H1 (cell line): Measurements from ENCODE around the gene CCL25. TPM values are rescaled to one million over a fixed set of nuclear protein-coding genes. Genes with fewer than 3 reads are reported as not detected.

ENCODE experiments used
- CTCF ChIA-PET: fragments of 300-600 bp; sonication (Branson Sonifier 250); formaldehyde crosslinking; loops from one replicate; lab custom pipeline; 2021; ENCODE audit not compliant: partially characterized antibody; lab: Charles Lee
- POLR2A ChIA-PET: fragments of 300-600 bp; sonication (Branson Sonifier 250); formaldehyde crosslinking; loops from one replicate; lab custom pipeline; 2021; ENCODE audit warnings: inconsistent platforms; ENCODE audit not compliant: partially characterized antibody; lab: Charles Lee
- DNase-seq, 2 experiments: peaks; one replicate each; pipeline versions ENCODE4 v3.0.0 to v3.0.0-alpha.2; 2010 to 2022; ENCODE audit warnings: low spot score in 2 of 2, low read depth in 1 of 2, mixed read lengths in 1 of 2
- FAIRE-seq: peaks from 2 replicates; lab custom pipeline; 2011; peaks lifted over from hg19 to GRCh38; lab: Jason Lieb, UNC
- H2AFZ ChIP-seq: 2 replicates; pipeline ENCODE4 v1.8.1; 2012; ENCODE audit warnings: low read length, inconsistent platforms
- H2AK5ac ChIP-seq: 2 replicates; pipeline ENCODE4 v1.6.1; 2013; ENCODE audit warnings: low read depth, low read length
- H2BK120ac ChIP-seq: replicated peaks from 2 replicates; pipeline ENCODE3; 2013; ENCODE audit warnings: low read depth, low read length, inconsistent platforms
- H2BK12ac ChIP-seq: 2 replicates; pipeline ENCODE4 v1.6.1; 2013; ENCODE audit warnings: low read depth, low read length
- H2BK15ac ChIP-seq: 2 replicates; pipeline ENCODE4 v1.6.1; 2013; ENCODE audit warnings: low read length
- H2BK20ac ChIP-seq: 2 replicates; pipeline ENCODE4 v1.6.1; 2013; ENCODE audit warnings: low read length
- H2BK5ac ChIP-seq: 2 replicates; pipeline ENCODE4 v1.6.1; 2013; ENCODE audit warnings: low read depth, low read length
- H3K14ac ChIP-seq: 2 replicates; pipeline ENCODE4 v1.6.1; 2013; ENCODE audit warnings: inconsistent platforms; ENCODE audit not compliant: insufficient read length
- H3K18ac ChIP-seq: 2 replicates; pipeline ENCODE4 v1.6.1; 2013; ENCODE audit warnings: low read length; ENCODE audit errors: extremely low read depth
- H3K23ac ChIP-seq: 2 replicates; pipeline ENCODE4 v1.6.1; 2013; ENCODE audit warnings: inconsistent platforms; ENCODE audit not compliant: insufficient read length
- H3K23me2 ChIP-seq: 2 replicates; pipeline ENCODE4 v1.6.1; 2013; ENCODE audit warnings: low read depth, low read length
- H3K27ac ChIP-seq: 2 replicates; pipeline ENCODE4 v1.6.1; 2011; ENCODE audit warnings: low read depth, low read length, inconsistent platforms
- H3K27me3 ChIP-seq, 4 experiments: replicated peaks in 1 of 4; 1 replicate in 1 of 4; 2 replicates in 3 of 4; pipeline versions ENCODE4 v1.6.1 to v1.8.1; 2011 to 2013; ENCODE audit warnings: low read length in 3 of 4, mild to moderate bottlenecking in 3 of 4, inconsistent platforms in 2 of 4, mixed read lengths in 2 of 4, moderate library complexity in 1 of 4; ENCODE audit not compliant: control insufficient read depth in 3 of 4, insufficient read depth in 3 of 4; ENCODE audit errors: extremely low read depth in 1 of 4
- H3K36me3 ChIP-seq, 4 experiments: 2 replicates each; pipeline versions ENCODE4 v1.6.1 to v1.8.1; 2011 to 2013; ENCODE audit warnings: mild to moderate bottlenecking in 4 of 4, low read length in 3 of 4, moderate library complexity in 2 of 4, control low read depth in 1 of 4, inconsistent platforms in 1 of 4; ENCODE audit not compliant: insufficient read depth in 4 of 4, control insufficient read depth in 2 of 4
- H3K4ac ChIP-seq: replicated peaks from 2 replicates; pipeline ENCODE3; 2013; ENCODE audit warnings: low read length, low read depth, mixed read lengths, inconsistent platforms; ENCODE audit not compliant: insufficient read length
- H3K4me1 ChIP-seq, 4 experiments: replicated peaks in 1 of 4; 1 replicate in 1 of 4; 2 replicates in 3 of 4; pipeline versions ENCODE4 v1.6.1 to v1.8.1; 2011 to 2013; ENCODE audit warnings: low read length in 3 of 4, inconsistent platforms in 2 of 4, mixed read lengths in 1 of 4; ENCODE audit not compliant: insufficient read depth in 4 of 4, control insufficient read depth in 3 of 4
- H3K4me2 ChIP-seq, 2 experiments: 2 replicates each; pipeline versions ENCODE4 v1.6.1 to v1.8.1; 2011 to 2013; ENCODE audit warnings: low read depth in 2 of 2, low read length in 2 of 2, control low read depth in 1 of 2, inconsistent platforms in 1 of 2, mild to moderate bottlenecking in 1 of 2; ENCODE audit not compliant: insufficient read depth in 1 of 2
- H3K4me3 ChIP-seq, 4 experiments: fragments of 200-600, 300-600 bp in 1 of 4; sonication (generic), shearing (Covaris generic), sonication (Bioruptor Twin) in 1 of 4; 2 replicates each; pipeline versions ENCODE4 v1.5.1 to v1.8.1; 2011 to 2016; ENCODE audit warnings: low read length in 4 of 4, low read depth in 3 of 4, control low read depth in 2 of 4, inconsistent platforms in 2 of 4, mild to moderate bottlenecking in 2 of 4, mixed read lengths in 1 of 4, moderate library complexity in 1 of 4; ENCODE audit not compliant: insufficient read depth in 2 of 4; ENCODE audit errors: extremely low read depth in 1 of 4
- H3K56ac ChIP-seq: replicated peaks from 2 replicates; pipeline ENCODE3; 2013; ENCODE audit warnings: low read depth, mild to moderate bottlenecking, mixed read lengths, low read length, inconsistent platforms; ENCODE audit not compliant: insufficient read length
- H3K79me1 ChIP-seq: 2 replicates; pipeline ENCODE4 v1.6.1; 2013; ENCODE audit warnings: low read depth, low read length, control low read depth
- H3K79me2 ChIP-seq, 2 experiments: 2 replicates each; pipeline versions ENCODE4 v1.6.1 to v1.8.1; 2012 to 2013; ENCODE audit warnings: low read length in 2 of 2, mild to moderate bottlenecking in 2 of 2, inconsistent platforms in 1 of 2; ENCODE audit not compliant: insufficient read depth in 2 of 2, control insufficient read depth in 1 of 2
- H3K9ac ChIP-seq, 4 experiments: replicated peaks in 1 of 4; 1 replicate in 1 of 4; 2 replicates in 3 of 4; pipeline versions ENCODE4 v1.6.1 to v1.8.1; 2011 to 2013; ENCODE audit warnings: low read depth in 3 of 4, low read length in 3 of 4, control low read depth in 2 of 4, mild to moderate bottlenecking in 2 of 4, moderate library complexity in 2 of 4, inconsistent platforms in 1 of 4; ENCODE audit errors: extremely low read depth in 1 of 4
- H3K9me3 ChIP-seq, 2 experiments: 2 replicates each; pipeline versions ENCODE4 v1.6.1 to v1.8.1; 2012 to 2013; ENCODE audit warnings: mild to moderate bottlenecking in 2 of 2, moderate library complexity in 2 of 2, control low read depth in 1 of 2, inconsistent platforms in 1 of 2, low read depth in 1 of 2, low read length in 1 of 2, mixed read lengths in 1 of 2; ENCODE audit not compliant: insufficient read depth in 2 of 2
- H4K20me1 ChIP-seq, 2 experiments: replicated peaks in 1 of 2; 2 replicates each; pipeline versions ENCODE3 to v1.8.1; 2011 to 2013; ENCODE audit warnings: inconsistent platforms in 2 of 2, low read length in 2 of 2, mild to moderate bottlenecking in 1 of 2; ENCODE audit not compliant: insufficient read depth in 2 of 2, control insufficient read depth in 1 of 2
- H4K5ac ChIP-seq: 2 replicates; pipeline ENCODE4 v1.6.1; 2013; ENCODE audit warnings: low read length, low read depth, mixed read lengths, inconsistent platforms; ENCODE audit not compliant: insufficient read length
- H4K8ac ChIP-seq: 2 replicates; pipeline ENCODE4 v1.8.0; 2013; ENCODE audit warnings: mild to moderate bottlenecking, moderate library complexity, low read length, inconsistent platforms; ENCODE audit not compliant: insufficient read depth; ENCODE audit errors: extremely low read depth
- H4K91ac ChIP-seq: replicated peaks from 2 replicates; pipeline ENCODE3; 2013; ENCODE audit warnings: low read length, mixed read lengths, inconsistent platforms; ENCODE audit not compliant: insufficient read length
- EZH2 ChIP-seq: fragments of 200-600 bp; sonication (generic); IDR thresholded peaks from 2 replicates; pipeline ENCODE4 v1.7.1; 2012; ENCODE audit warnings: low read depth, mild to moderate bottlenecking, moderate library complexity, low read length, inconsistent platforms; ENCODE audit not compliant: severe bottlenecking
- NANOG ChIP-seq: IDR thresholded peaks from 2 replicates; pipeline ENCODE4 v1.6.1; 2011; ENCODE audit warnings: low read length, low read depth, mild to moderate bottlenecking, inconsistent platforms; ENCODE audit not compliant: insufficient read depth, poor library complexity, severe bottlenecking
- RAD21 ChIP-seq, 2 experiments: IDR thresholded peaks in 1 of 2; conservative IDR thresholded peaks in 1 of 2; 2 replicates each; pipeline ENCODE4 v1.6.1; 2011; ENCODE audit warnings: low read depth in 2 of 2, low read length in 2 of 2, improper control_type of control experiment in 1 of 2, inconsistent platforms in 1 of 2, mild to moderate bottlenecking in 1 of 2, moderate library complexity in 1 of 2
- TEAD4 ChIP-seq: IDR thresholded peaks from 2 replicates; pipeline ENCODE4 v1.6.1; 2012; ENCODE audit warnings: low read depth, low read length, inconsistent platforms, mixed read lengths
- WGBS, 2 experiments: shearing (Covaris generic) in 1 of 2; methylation state at CpG; one replicate each; pipeline versions ENCODE4 v1.1.6 to v1.1.7; 2013 to 2015; ENCODE audit warnings: low lambda C conversion rate in 2 of 2, mixed read lengths in 2 of 2, inconsistent platforms in 1 of 2, low coverage in 1 of 2, missing lambda C conversion rate in 1 of 2; ENCODE audit not compliant: insufficient replicate concordance in 2 of 2, insufficient coverage in 1 of 2, insufficient read length in 1 of 2; ENCODE audit errors: extremely low coverage in 1 of 2, missing lambda C conversion rate in 1 of 2; 5-methylcytosine and 5-hydroxymethylcytosine counted together
- polyA plus RNA-seq, 7 experiments: library from polyadenylated mRNA; depleted of rRNA in 3 of 7; stranded (reverse) in 5 of 7; unstranded in 2 of 7; fragments of >200 nt in 5 of 7; fragments of 200-250 nt in 2 of 7; gene quantifications; 1 replicate in 5 of 7; 2 replicates in 1 of 7; 4 replicates in 1 of 7; pipeline versions ENCODE4 v1.2.1 to v1.2.3, GENCODE V29; 2011 to 2013; ENCODE audit warnings: missing spikeins in 2 of 7, mixed read lengths in 2 of 7
- total RNA-seq: library from RNA; stranded (reverse); fragmentation: NEBNext Ultra II Directional; extraction: Animal tissue kit (Norgen Biotek cat#: 25700); gene quantifications from 2 replicates; pipeline ENCODE4 v1.2.1, GENCODE V29; 2021
- TF ChIP-seq, protein P1 (sequence below), 3 experiments: IDR thresholded peaks; 1 replicate in 2 of 3; 2 replicates in 1 of 3; pipeline versions ENCODE4 v1.5.1 to v1.6.1; 2011; ENCODE audit warnings: low read length in 3 of 3, mild to moderate bottlenecking in 3 of 3, inconsistent platforms in 2 of 3, low read depth in 1 of 3, moderate library complexity in 1 of 3; ENCODE audit not compliant: insufficient read depth in 1 of 3; ENCODE audit errors: control extremely low read depth in 1 of 3

The CCL25 gene
- total and polyA plus RNA-seq, 2 of the 8 experiments (the other 6 are each of a cell fraction or from before 2014, with no cell fraction given): 0.59 TPM; not detected in 1

DNA sequence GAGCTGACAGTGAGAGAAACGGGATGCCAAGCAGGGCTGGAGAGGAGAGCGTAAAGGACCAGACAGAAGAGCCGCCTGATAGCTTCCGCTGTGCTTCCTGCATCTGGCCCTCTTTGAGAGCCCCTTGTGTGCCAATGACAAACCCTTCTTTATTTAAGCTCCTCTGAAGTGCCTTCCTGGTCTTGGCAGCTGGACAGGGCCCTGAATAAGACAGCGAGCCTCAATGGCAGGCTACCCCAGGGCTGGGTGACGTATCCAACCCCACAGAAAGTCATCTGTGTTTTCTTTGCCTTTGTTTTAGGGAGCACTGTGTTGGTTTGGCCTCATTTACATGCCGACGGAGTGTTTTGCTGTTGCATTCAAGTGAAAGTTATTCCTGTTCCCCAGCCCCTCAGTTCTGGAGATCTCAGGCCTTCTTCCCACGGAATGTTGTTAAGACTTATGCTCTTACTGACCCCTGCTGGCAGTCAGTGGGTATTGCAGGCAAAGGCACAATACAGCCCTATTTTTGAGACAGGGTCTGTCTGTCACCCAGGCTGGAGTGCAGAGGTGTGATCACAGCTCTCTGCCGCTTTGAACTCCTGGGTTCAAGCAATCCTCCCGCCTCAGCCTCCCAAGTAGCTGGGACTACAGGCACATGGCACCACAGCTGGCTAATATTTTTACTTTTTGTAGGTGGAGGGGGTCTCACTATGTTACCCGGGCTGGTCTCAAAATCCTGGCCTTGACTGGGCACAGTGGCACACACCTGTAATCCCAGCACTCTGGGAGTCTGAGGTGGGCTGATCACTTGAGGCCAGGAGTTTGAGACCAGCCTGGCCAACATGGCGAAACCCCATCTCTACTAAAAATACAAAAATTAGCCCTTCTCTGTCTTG lies 16.8 kb downstream of the CCL25 start:
- Histone ChIP-seq H3K4ac (no peak overlapping the region), H2AFZ (no peak overlapping the region), H3K79me1 (no peaks in the 10 kb centered on the region), H3K36me3 (peaks cover 0 to 13% (median 7%) of the 10 kb centered on the region in 4 experiments; a peak in 6 of 8 replicates), H3K14ac (no peak overlapping the region), H4K20me1 (peaks cover 0 to 4% of the 10 kb centered on the region in 2 experiments), H2AK5ac (peak overlapping the region; percentile 58; the same call in 1 of the 2 replicates), H3K23me2 (no peaks in the 10 kb centered on the region), H3K9me3 (peaks cover 13 to 16% of the 10 kb centered on the region in 2 experiments), H3K23ac (no peak overlapping the region), H3K56ac (no peak overlapping the region), H4K91ac (no peak overlapping the region), H3K18ac (no peak overlapping the region), H3K4me2 (no peak overlapping the region), H2BK120ac (no peak overlapping the region), H3K79me2 (no peaks in the 10 kb centered on the region), H2BK20ac (no peak overlapping the region), H3K4me3 (no peak overlapping the region), H3K27ac (no peak overlapping the region), H2BK12ac (no peak overlapping the region), H3K9ac (no peak overlapping the region), H2BK15ac (no peak overlapping the region), H2BK5ac (no peak overlapping the region), H3K27me3 (no peaks in the 10 kb centered on the region), H3K4me1 (no peaks in the 10 kb centered on the region), H4K5ac (no peak overlapping the region), H4K8ac (no peak overlapping the region)
- 91% methylated on average over 13 of the region's 13 CpGs; no CpG with 5 or more reads in 1 of the 2 experiments for WGBS, 2 experiments
- CTCF ChIA-PET: interaction anchor here (0.7 to 4.0 kb wide), 33 partner anchors 9 to 216 kb away, joined by 3 to 39 read pairs (median 4); partner anchors contain the start of genes CCL25 and TIMM44
- POLR2A ChIA-PET: interaction anchor here (0.6 to 2.4 kb wide), 9 partner anchors 8 to 154 kb away, joined by 3 to 8 read pairs (median 3); partner anchors contain the start of gene FBN3
- TF ChIP-seq, protein P1, sequence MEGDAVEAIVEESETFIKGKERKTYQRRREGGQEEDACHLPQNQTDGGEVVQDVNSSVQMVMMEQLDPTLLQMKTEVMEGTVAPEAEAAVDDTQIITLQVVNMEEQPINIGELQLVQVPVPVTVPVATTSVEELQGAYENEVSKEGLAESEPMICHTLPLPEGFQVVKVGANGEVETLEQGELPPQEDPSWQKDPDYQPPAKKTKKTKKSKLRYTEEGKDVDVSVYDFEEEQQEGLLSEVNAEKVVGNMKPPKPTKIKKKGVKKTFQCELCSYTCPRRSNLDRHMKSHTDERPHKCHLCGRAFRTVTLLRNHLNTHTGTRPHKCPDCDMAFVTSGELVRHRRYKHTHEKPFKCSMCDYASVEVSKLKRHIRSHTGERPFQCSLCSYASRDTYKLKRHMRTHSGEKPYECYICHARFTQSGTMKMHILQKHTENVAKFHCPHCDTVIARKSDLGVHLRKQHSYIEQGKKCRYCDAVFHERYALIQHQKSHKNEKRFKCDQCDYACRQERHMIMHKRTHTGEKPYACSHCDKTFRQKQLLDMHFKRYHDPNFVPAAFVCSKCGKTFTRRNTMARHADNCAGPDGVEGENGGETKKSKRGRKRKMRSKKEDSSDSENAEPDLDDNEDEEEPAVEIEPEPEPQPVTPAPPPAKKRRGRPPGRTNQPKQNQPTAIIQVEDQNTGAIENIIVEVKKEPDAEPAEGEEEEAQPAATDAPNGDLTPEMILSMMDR (IDR thresholded peaks at IDR 0.05; ENCODE audit: control extremely low read depth in 1 of 3, insufficient read depth in 1 of 3, low read depth in 1 of 3, low read length in 3 of 3): peak; percentile 59 to 93 (median 72)
- TF ChIP-seq TEAD4 (peak; percentile 70), EZH2 (no peak), RAD21 (IDR thresholded peaks at IDR 0.05 in 1 of 2, conservative IDR thresholded peaks at IDR 0.05 in 1 of 2; ENCODE audit: low read depth in 2 of 2, low read length in 2 of 2) (peak; percentile 82 to 83), NANOG (no peak)
- FAIRE-seq (peak; percentile 73), DNase-seq (peak; percentile 53 to 80)
